GM12872 (cell line): Measurements from ENCODE around the gene IRAK2.

ENCODE experiments used
- CTCF ChIP-seq: IDR thresholded peaks from 3 replicates; pipeline ENCODE4 v1.5.1; 2011; ENCODE audit warnings: low read depth, mild to moderate bottlenecking, low read length, moderate library complexity; ENCODE audit not compliant: insufficient read depth

IRAK2 gene

GRCh38 chr3:10240799-10241198 lies 76.1 kb downstream of the IRAK2 start:
- TF ChIP-seq CTCF = no peak

GRCh38 chr3:10242182-10243065 lies 77.7 kb downstream of the IRAK2 start:
- no peak for TF ChIP-seq CTCF

GRCh38 chr3:10244009-10244408 lies 79.3 kb downstream of the IRAK2 start:
- TF ChIP-seq CTCF = no peak

GRCh38 chr3:10245081-10245712 lies 80.5 kb downstream of the IRAK2 start:
- no peak for TF ChIP-seq CTCF

GRCh38 chr3:10247679-10248183 lies 83.0 kb downstream of the IRAK2 start:
- TF ChIP-seq CTCF = no peak

GRCh38 chr3:10248184-10248983 lies 83.7 kb downstream of the IRAK2 start, which contains the start of gene TATDN2:
TSS of gene TATDN2 (plus strand) at chr3:10248459. CDS start at chr3:10249201, 742 bp downstream.
- TF ChIP-seq CTCF = no peak

- TF ChIP-seq CTCF = no peak
Observed at GRCh38 chr3:10248984-10249748, 84.4 kb downstream of the IRAK2 start.
